Neural progenitor cell (in vitro differentiated cells): ENCODE data around the gene HEMGN. TPM values are rescaled to one million over a fixed set of nuclear protein-coding genes. Genes with fewer than 3 reads are reported as not detected.

ENCODE experiments used
- DNase-seq: peaks from one replicate; pipeline ENCODE4 v3.0.0-alpha.2; 2016; ENCODE audit warnings: low spot score
- H2AFZ ChIP-seq: fragments of 200-600 bp; sonication (generic); replicated peaks from 2 replicates; pipeline ENCODE4 v1.6.1; 2016; ENCODE audit warnings: antibody characterized with exemption
- H3F3A ChIP-seq: fragments of 200-600 bp; sonication (generic); 2 replicates; pipeline ENCODE4 v1.6.1; 2016; ENCODE audit warnings: antibody characterized with exemption, low read depth
- H3K27ac ChIP-seq: fragments of 200-600 bp; sonication (generic); 2 replicates; pipeline ENCODE4 v1.5.1; 2016; ENCODE audit warnings: mild to moderate bottlenecking
- H3K27me3 ChIP-seq: fragments of 200-600 bp; sonication (generic); 2 replicates; pipeline ENCODE4 v1.6.1; 2016; ENCODE audit warnings: mild to moderate bottlenecking, moderate library complexity
- H3K36me3 ChIP-seq: fragments of 200-600 bp; sonication (generic); 2 replicates; pipeline ENCODE4 v1.5.1; 2016
- H3K4me1 ChIP-seq: fragments of 200-600 bp; sonication (generic); 2 replicates; pipeline ENCODE4 v1.6.1; 2016; ENCODE audit warnings: mixed run types
- H3K4me2 ChIP-seq: fragments of 200-600 bp; sonication (generic); 2 replicates; pipeline ENCODE4 v1.6.1; 2016
- H3K4me3 ChIP-seq: fragments of 200-600 bp; sonication (generic); 2 replicates; pipeline ENCODE4 v1.5.1; 2016
- H3K79me2 ChIP-seq: fragments of 200-600 bp; sonication (generic); 2 replicates; pipeline ENCODE4 v1.6.1; 2016; ENCODE audit warnings: low read depth
- H3K9ac ChIP-seq: fragments of 200-600 bp; sonication (generic); 2 replicates; pipeline ENCODE4 v1.6.1; 2016
- H3K9me3 ChIP-seq: fragments of 200-600 bp; sonication (generic); 2 replicates; pipeline ENCODE4 v1.5.1; 2016; ENCODE audit warnings: low read depth
- H4K20me1 ChIP-seq: fragments of 200-600 bp; sonication (generic); 2 replicates; pipeline ENCODE4 v1.6.1; 2016; ENCODE audit warnings: low read depth
- H3K27ac Mint-ChIP-seq: 3 replicates; pipeline ENCODE4 v1.8.0; 2021; ENCODE audit warnings: mixed read lengths
- H3K27me3 Mint-ChIP-seq: 2 replicates; pipeline ENCODE4 v1.8.0; 2022; ENCODE audit warnings: low read depth, mild to moderate bottlenecking, inconsistent platforms, moderate library complexity, mixed read lengths; ENCODE audit not compliant: insufficient read depth
- H3K36me3 Mint-ChIP-seq: 3 replicates; pipeline ENCODE4 v1.8.0; 2021; ENCODE audit warnings: mixed read lengths
- H3K4me1 Mint-ChIP-seq: 3 replicates; pipeline ENCODE4 v1.8.0; 2021; ENCODE audit warnings: mixed read lengths
- H3K4me3 Mint-ChIP-seq: 3 replicates; pipeline ENCODE4 v1.8.0; 2021; ENCODE audit warnings: mild to moderate bottlenecking, moderate library complexity, mixed read lengths
- H3K9me3 Mint-ChIP-seq: 3 replicates; pipeline ENCODE4 v1.8.0; 2020; ENCODE audit warnings: mixed read lengths
- CTCF ChIP-seq: fragments of 200-600 bp; sonication (generic); IDR thresholded peaks from 2 replicates; pipeline ENCODE4 v1.5.1; 2017; ENCODE audit warnings: antibody characterized with exemption, mild to moderate bottlenecking
- EZH2 ChIP-seq: fragments of 200-600 bp; sonication (generic); IDR thresholded peaks from 2 replicates; pipeline ENCODE4 v1.6.1; 2017; ENCODE audit warnings: antibody characterized with exemption, mild to moderate bottlenecking, moderate library complexity
- EZH2phosphoT487 ChIP-seq: fragments of 200-600 bp; sonication (generic); IDR thresholded peaks from 2 replicates; pipeline ENCODE4 v1.6.1; 2017; ENCODE audit warnings: antibody characterized with exemption
- total RNA-seq: library from RNA; depleted of rRNA; stranded (reverse); fragments of >200 nt; gene quantifications from 2 replicates; pipeline ENCODE4 v1.2.3, GENCODE V29; 2015; ENCODE audit warnings: low replicate concordance

HEMGN gene
- total RNA-seq, 1 donor from 2014 or later, result not detected

- Histone ChIP-seq H4K20me1 (no peaks in the 10 kb centered on the region), H3K4me2 (no peak overlapping the region), H3K4me1 (no peaks in the 10 kb centered on the region), H3K4me3 (no peak overlapping the region), H3F3A (no peaks in the 10 kb centered on the region), H3K36me3 (no peaks in the 10 kb centered on the region), H3K9me3 (no peaks in the 10 kb centered on the region), H3K79me2 (no peaks in the 10 kb centered on the region), H3K27me3 (peaks cover 100% of the 10 kb centered on the region), H3K27ac (no peak overlapping the region), H3K9ac (no peak overlapping the region), H2AFZ (no peak overlapping the region)
- peak; percentile 13 for DNase-seq
- TF ChIP-seq EZH2, result no peak
- TF ChIP-seq EZH2phosphoT487, result no peak
- no peak for TF ChIP-seq CTCF
- H3K4me1 Mint-ChIP-seq, result no peaks in the 10 kb centered on the region
- no peak overlapping the region for H3K4me3 Mint-ChIP-seq
- H3K27ac Mint-ChIP-seq, result no peak overlapping the region
- H3K9me3 Mint-ChIP-seq, result no peaks in the 10 kb centered on the region
- no peaks in the 10 kb centered on the region for H3K36me3 Mint-ChIP-seq
- H3K27me3 Mint-ChIP-seq, result peaks cover 41% of the 10 kb centered on the region
These were observed 3.5 kb downstream of the HEMGN start for GRCh38 chr9:97934321-97935115.

DNA sequence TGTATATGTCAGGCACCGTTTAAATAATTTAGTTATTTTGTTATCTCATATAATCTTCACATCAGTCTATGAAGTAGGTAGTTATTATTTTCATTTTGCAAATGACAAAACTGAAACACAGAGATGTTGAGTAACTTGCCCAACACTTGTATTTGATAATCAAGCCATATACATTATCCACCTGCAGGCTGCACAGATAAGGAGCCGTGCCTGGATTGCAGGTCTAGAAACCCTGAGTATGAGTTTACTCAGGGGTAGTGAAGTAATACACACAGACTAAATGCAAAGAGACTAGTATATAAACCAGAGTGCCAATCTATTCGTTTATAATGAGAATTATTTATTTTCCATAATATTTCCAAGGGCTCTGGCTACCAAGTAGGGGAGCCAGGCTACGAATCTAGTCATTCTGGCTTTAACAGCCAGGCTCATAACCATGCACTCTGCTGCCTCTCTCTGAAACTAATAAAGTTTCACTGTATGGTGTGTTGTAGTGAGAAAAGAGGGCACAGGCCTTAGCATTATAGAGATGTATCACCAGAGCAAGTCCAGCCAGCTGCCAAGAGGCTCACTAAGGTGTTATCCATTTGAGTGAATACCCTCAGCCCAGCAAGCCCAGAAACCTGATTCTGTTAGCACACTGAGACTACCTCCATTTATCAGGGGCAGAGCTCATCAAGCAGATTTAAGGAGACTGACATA lies 4.5 kb downstream of the HEMGN start:
- H3K27ac Mint-ChIP-seq, result no peak overlapping the region
- Histone ChIP-seq H2AFZ (no peak overlapping the region), H3K27me3 (peaks cover 100% of the 10 kb centered on the region), H3K4me3 (no peak overlapping the region), H3K4me1 (no peaks in the 10 kb centered on the region), H4K20me1 (no peaks in the 10 kb centered on the region), H3K36me3 (no peaks in the 10 kb centered on the region), H3K27ac (no peak overlapping the region), H3K79me2 (no peaks in the 10 kb centered on the region), H3K4me2 (no peak overlapping the region), H3K9ac (no peak overlapping the region), H3K9me3 (no peaks in the 10 kb centered on the region), H3F3A (no peaks in the 10 kb centered on the region)
- H3K27me3 Mint-ChIP-seq, result peaks cover 38% of the 10 kb centered on the region
- no peaks in the 10 kb centered on the region for H3K9me3 Mint-ChIP-seq
- no peaks in the 10 kb centered on the region for H3K36me3 Mint-ChIP-seq
- no peak overlapping the region for H3K4me3 Mint-ChIP-seq
- TF ChIP-seq EZH2 (no peak), CTCF (no peak), EZH2phosphoT487 (no peak)
- H3K4me1 Mint-ChIP-seq, result no peaks in the 10 kb centered on the region
- no peak for DNase-seq

DNA sequence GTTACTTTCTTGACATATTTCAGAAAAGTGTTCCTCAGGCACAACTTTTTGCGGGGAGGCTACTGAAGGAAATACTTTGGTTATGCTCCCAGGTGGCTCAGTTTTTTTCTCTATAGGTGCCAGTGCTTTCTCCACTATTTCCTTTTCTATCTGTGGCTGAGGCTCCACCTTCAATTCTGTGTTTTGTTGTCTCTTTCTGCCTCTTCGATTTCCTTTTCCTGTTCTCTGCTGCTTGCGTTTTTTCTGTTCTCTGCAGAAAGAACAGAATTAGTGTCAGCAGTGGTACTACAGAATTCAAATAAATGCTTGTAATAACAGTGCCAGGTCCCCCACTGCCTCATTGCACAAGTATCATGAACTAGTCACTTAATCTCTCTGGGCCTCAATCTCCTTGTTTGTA lies 7.0 kb downstream of the HEMGN start:
- peaks cover 31% of the 10 kb centered on the region for H3K27me3 Mint-ChIP-seq
- H3K9me3 Mint-ChIP-seq, result no peaks in the 10 kb centered on the region
- no peak overlapping the region for H2AFZ ChIP-seq
- no peak for DNase-seq
- H3K27ac ChIP-seq, result no peak overlapping the region
- H3K9ac ChIP-seq, result no peak overlapping the region
- no peak overlapping the region for H3K4me3 Mint-ChIP-seq
- no peaks in the 10 kb centered on the region for H3K36me3 ChIP-seq
- no peak overlapping the region for H3K4me3 ChIP-seq
- TF ChIP-seq CTCF, result no peak
- no peak for TF ChIP-seq EZH2
- no peak for TF ChIP-seq EZH2phosphoT487
- no peak overlapping the region for H3K27ac Mint-ChIP-seq
- H3F3A ChIP-seq, result no peaks in the 10 kb centered on the region
- H3K4me1 ChIP-seq, result no peaks in the 10 kb centered on the region
- no peak overlapping the region for H3K4me2 ChIP-seq
- H3K79me2 ChIP-seq, result no peaks in the 10 kb centered on the region
- no peaks in the 10 kb centered on the region for H3K9me3 ChIP-seq
- H3K4me1 Mint-ChIP-seq, result no peaks in the 10 kb centered on the region
- peaks cover 100% of the 10 kb centered on the region for H3K27me3 ChIP-seq
- no peaks in the 10 kb centered on the region for H4K20me1 ChIP-seq
- no peaks in the 10 kb centered on the region for H3K36me3 Mint-ChIP-seq
